Vagina (tissue), 2 donors: ENCODE results near the gene ST7.

Source experiments
- POLR2A ChIP-seq, 2 donors: fragments of 450-650 bp; IDR thresholded peaks; one replicate each; pipeline ENCODE4 v1.6.1; 2017; ENCODE audit warnings: antibody characterized with exemption in 2 of 2, mild to moderate bottlenecking in 2 of 2, moderate library complexity in 2 of 2
- POLR2AphosphoS5 ChIP-seq, 2 donors: sonication (generic); formaldehyde crosslinking; IDR thresholded peaks; one replicate each; pipeline ENCODE4 v1.9.0; 2017; ENCODE audit warnings: antibody characterized with exemption in 2 of 2, mild to moderate bottlenecking in 2 of 2, low read depth in 1 of 2; ENCODE audit not compliant: insufficient read depth in 1 of 2
- TF ChIP-seq, protein P1 (sequence below), 3 experiments: fragments of 450-650 bp in 2 of 3; fragments of 200-600 bp in 1 of 3; sonication (generic) in 1 of 3; IDR thresholded peaks; one replicate each; pipeline ENCODE4 v1.5.1; 2017 to 2019; ENCODE audit warnings: antibody characterized with exemption in 3 of 3, mild to moderate bottlenecking in 2 of 3, moderate library complexity in 2 of 3

GRCh38 chr7:116968631-116969030 lies 15.3 kb downstream of the ST7 start:
- TF ChIP-seq, protein P1, sequence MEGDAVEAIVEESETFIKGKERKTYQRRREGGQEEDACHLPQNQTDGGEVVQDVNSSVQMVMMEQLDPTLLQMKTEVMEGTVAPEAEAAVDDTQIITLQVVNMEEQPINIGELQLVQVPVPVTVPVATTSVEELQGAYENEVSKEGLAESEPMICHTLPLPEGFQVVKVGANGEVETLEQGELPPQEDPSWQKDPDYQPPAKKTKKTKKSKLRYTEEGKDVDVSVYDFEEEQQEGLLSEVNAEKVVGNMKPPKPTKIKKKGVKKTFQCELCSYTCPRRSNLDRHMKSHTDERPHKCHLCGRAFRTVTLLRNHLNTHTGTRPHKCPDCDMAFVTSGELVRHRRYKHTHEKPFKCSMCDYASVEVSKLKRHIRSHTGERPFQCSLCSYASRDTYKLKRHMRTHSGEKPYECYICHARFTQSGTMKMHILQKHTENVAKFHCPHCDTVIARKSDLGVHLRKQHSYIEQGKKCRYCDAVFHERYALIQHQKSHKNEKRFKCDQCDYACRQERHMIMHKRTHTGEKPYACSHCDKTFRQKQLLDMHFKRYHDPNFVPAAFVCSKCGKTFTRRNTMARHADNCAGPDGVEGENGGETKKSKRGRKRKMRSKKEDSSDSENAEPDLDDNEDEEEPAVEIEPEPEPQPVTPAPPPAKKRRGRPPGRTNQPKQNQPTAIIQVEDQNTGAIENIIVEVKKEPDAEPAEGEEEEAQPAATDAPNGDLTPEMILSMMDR (IDR thresholded peaks at IDR 0.05), result no peak
- TF ChIP-seq POLR2A (IDR thresholded peaks at IDR 0.05) (no peak), POLR2AphosphoS5 (IDR thresholded peaks at IDR 0.05; ENCODE audit: insufficient read depth in 1 of 2, low read depth in 1 of 2) (no peak)
